Neural progenitor cell (in vitro differentiated cells): Measurements from ENCODE around the gene TNFRSF13B.

Experiments used
- CTCF ChIP-seq: fragments of 200-600 bp; sonication (generic); IDR thresholded peaks from 2 replicates; pipeline ENCODE4 v1.5.1; 2017; ENCODE audit warnings: antibody characterized with exemption, mild to moderate bottlenecking
- EZH2 ChIP-seq: fragments of 200-600 bp; sonication (generic); IDR thresholded peaks from 2 replicates; pipeline ENCODE4 v1.6.1; 2017; ENCODE audit warnings: antibody characterized with exemption, mild to moderate bottlenecking, moderate library complexity

- no peak for TF ChIP-seq CTCF
- TF ChIP-seq EZH2 = no peak
These were observed 48.6 kb downstream of the TNFRSF13B start for GRCh38 chr17:16923097-16923903.
